Smooth muscle cell of the pulmonary artery (primary cell): ENCODE data around the gene BANF2. TPM values are rescaled to one million over a fixed set of nuclear protein-coding genes. Genes with fewer than 3 reads are reported as not detected.

ENCODE experiments used
- total RNA-seq: library from RNA; depleted of rRNA; stranded (reverse); fragments of >200 nt; gene quantifications from 2 replicates; pipeline ENCODE4 v1.2.3, GENCODE V29; 2014

Gene BANF2
- total RNA-seq = not detected in 2 replicates

GRCh38 chr20:17699931-17700351 lies at the start of gene BANF2:
BANF2 (plus strand) TSS chr20:17699966; CDS start chr20:17725026, 25,060 bp downstream.

DNA sequence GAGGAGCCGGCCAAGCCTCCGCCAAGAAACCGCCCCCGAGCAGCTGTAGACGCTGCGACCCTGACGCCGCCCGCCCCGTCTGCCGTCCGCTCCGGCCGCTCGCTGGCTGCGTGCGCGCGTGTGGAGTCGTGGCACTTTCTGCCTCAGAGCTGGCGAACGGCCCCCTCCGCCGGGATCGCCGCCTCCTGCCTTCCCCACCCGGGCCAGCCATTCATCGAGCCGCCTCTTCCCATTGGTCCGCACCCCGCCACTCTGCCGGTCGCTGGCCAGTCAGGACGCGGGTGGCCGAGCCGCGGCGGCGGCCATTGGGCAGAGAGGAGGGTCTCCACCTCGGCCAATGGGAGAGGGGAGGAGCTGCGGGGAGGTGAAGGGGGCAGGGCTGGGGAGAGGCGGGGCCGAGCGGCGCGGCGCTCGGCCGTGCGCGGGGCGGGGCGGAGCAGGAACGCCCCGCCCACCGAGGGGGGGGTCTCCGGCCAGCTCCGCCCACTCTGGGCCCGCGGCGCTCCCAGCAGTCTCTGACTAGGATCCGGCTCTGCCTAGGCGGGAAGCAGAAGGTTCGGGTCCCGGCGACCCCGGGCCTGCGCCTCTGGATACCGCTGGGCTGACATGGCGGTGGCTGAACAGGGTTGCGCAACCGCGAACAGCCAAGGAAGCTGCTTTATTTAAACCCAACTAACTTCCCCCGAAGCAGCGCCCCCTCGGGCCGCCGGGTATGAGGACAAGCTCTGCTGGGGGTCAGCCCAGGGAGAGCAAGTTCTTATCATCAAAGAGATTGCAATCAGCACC lies 17.5 kb upstream of the BANF2 start, which contains the start of gene RRBP1:
RRBP1 (minus strand) TSS at position 140 of the 786 bp plus-strand sequence. CDS start 21,735 bp downstream, outside the sequence.

Other genes starting within 250 kb of the BANF2 start
- 1.3 and 1.6 TPM in 2 replicates for gene BFSP1, start 168.6 kb upstream of the BANF2 start, total RNA-seq
- 302 and 307 TPM in 2 replicates for gene DSTN, start 129.9 kb upstream of the BANF2 start, total RNA-seq
- gene RRBP1, start 17.7 kb upstream of the BANF2 start, total RNA-seq = 244 and 307 TPM in 2 replicates